RWPE2 (cell line): ENCODE results near the gene ARL8B.

Source experiments
- ATAC-seq: fragments of 200-7000 bp; cut with Tn5 transposase; 3 replicates; pipeline ENCODE4 v1.9.1; 2021; ENCODE audit warnings: low read depth
- DNase-seq: peaks from one replicate; pipeline ENCODE4 v3.0.0-alpha.2; 2020; ENCODE audit warnings: low spot score
- H3K27ac ChIP-seq: fragments of 450-650 bp; 2 replicates; pipeline ENCODE4 v1.5.1; 2017; ENCODE audit warnings: mild to moderate bottlenecking; ENCODE audit not compliant: poor library complexity, severe bottlenecking
- H3K27me3 ChIP-seq: fragments of 250-450 bp; sonication (Bioruptor Pico); 2 replicates; pipeline ENCODE4 v1.5.1; 2021; ENCODE audit warnings: mild to moderate bottlenecking, moderate library complexity; ENCODE audit not compliant: insufficient read depth, poor library complexity, severe bottlenecking
- H3K36me3 ChIP-seq: fragments of 250-450 bp; sonication (Bioruptor Pico); 2 replicates; pipeline ENCODE4 v1.5.1; 2020; ENCODE audit warnings: low read depth, mild to moderate bottlenecking, moderate library complexity
- H3K4me1 ChIP-seq: fragments of 250-450 bp; sonication (Bioruptor Pico); 2 replicates; pipeline ENCODE4 v1.5.1; 2021; ENCODE audit warnings: mild to moderate bottlenecking, moderate library complexity; ENCODE audit not compliant: insufficient read depth, poor library complexity, severe bottlenecking
- H3K4me3 ChIP-seq: fragments of 250-450 bp; sonication (Bioruptor Pico); 2 replicates; pipeline ENCODE4 v1.5.1; 2021; ENCODE audit warnings: mild to moderate bottlenecking, moderate library complexity; ENCODE audit not compliant: severe bottlenecking
- H3K9me3 ChIP-seq: fragments of 250-450 bp; sonication (Bioruptor Pico); 2 replicates; pipeline ENCODE4 v1.5.1; 2021; ENCODE audit warnings: mild to moderate bottlenecking, moderate library complexity; ENCODE audit not compliant: severe bottlenecking
- TF ChIP-seq, protein P1 (sequence below): fragments of 450-650 bp; IDR thresholded peaks from one replicate; pipeline ENCODE4 v1.5.1; 2017; ENCODE audit warnings: mild to moderate bottlenecking, moderate library complexity; ENCODE audit not compliant: poor library complexity, severe bottlenecking

Gene ARL8B

DNA sequence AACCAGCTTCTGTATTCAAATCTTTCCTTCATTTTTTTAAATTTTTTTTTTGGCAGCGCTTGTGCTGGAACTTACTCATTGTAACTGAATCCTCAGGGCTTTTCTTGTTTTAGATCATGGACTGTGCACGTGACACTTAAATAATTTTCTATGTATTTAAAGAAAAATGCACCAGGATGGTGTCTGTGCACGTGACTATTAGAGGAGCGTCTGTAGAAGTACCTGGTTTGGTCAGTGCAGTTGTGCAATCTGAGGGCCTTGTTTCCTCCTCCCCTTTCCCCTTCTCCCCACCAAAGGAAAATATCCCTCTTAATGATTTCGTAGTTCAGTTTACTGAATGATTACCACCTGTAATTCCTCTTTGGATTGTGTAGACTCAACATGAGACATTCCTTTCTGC is 96.7 kb downstream of the ARL8B start:
- H3K27me3 ChIP-seq: no peaks in the 10 kb centered on the region
- H3K4me1 ChIP-seq: no peaks in the 10 kb centered on the region
- peaks cover 58% of the 10 kb centered on the region for H3K36me3 ChIP-seq
- TF ChIP-seq, protein P1, sequence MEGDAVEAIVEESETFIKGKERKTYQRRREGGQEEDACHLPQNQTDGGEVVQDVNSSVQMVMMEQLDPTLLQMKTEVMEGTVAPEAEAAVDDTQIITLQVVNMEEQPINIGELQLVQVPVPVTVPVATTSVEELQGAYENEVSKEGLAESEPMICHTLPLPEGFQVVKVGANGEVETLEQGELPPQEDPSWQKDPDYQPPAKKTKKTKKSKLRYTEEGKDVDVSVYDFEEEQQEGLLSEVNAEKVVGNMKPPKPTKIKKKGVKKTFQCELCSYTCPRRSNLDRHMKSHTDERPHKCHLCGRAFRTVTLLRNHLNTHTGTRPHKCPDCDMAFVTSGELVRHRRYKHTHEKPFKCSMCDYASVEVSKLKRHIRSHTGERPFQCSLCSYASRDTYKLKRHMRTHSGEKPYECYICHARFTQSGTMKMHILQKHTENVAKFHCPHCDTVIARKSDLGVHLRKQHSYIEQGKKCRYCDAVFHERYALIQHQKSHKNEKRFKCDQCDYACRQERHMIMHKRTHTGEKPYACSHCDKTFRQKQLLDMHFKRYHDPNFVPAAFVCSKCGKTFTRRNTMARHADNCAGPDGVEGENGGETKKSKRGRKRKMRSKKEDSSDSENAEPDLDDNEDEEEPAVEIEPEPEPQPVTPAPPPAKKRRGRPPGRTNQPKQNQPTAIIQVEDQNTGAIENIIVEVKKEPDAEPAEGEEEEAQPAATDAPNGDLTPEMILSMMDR: no peak
- ATAC-seq (no peak), DNase-seq (no peak)
- H3K27ac ChIP-seq: no peak overlapping the region
- no peak overlapping the region for H3K4me3 ChIP-seq
- H3K9me3 ChIP-seq: no peaks in the 10 kb centered on the region

DNA sequence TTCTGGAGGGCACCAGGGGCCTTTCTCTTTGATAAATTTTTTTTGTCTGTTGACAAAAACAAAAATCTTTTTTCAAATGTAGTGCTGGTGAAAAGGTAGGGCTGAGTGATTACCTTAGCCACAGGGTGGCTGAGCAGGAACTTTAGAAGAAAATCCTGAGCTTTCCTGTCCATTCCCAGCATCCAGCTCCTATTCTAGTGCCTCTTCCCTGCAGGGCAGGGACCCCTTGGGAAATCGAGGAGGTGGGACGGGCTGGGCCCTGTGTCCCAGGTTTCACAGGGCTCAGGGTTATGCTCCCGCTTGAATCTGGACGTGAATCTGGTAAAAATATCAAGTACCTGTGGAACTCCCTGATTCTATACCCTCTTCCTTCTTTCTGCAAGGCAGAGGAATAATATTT is 97.1 kb downstream of the ARL8B start:
- TF ChIP-seq, protein P1: no peak
- no peak for ATAC-seq
- Histone ChIP-seq H3K27ac (no peak overlapping the region), H3K27me3 (no peaks in the 10 kb centered on the region), H3K9me3 (no peaks in the 10 kb centered on the region), H3K36me3 (peaks cover 54% of the 10 kb centered on the region), H3K4me1 (no peaks in the 10 kb centered on the region), H3K4me3 (no peak overlapping the region)
- DNase-seq: no peak

DNA sequence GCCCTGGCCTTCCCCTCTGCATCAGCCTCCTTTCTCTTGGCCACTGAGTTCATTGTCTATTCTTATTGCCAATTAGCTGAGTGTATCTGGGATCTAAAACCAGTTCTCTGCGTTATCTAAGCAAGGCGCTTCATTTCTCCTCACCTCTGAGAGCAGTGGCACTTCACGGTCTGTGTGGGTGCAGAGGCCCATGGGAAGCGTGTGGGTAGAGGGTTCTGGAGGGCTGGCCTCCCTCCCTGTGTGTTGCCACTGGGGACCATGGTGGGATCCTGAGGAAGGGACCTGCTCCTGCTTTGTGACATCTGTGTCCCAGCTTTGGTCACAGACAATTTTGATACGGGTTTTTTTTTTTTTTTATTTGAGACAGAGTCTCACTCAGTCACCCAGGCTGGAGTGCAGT is 98.1 kb downstream of the ARL8B start:
- no peak for ATAC-seq

DNA sequence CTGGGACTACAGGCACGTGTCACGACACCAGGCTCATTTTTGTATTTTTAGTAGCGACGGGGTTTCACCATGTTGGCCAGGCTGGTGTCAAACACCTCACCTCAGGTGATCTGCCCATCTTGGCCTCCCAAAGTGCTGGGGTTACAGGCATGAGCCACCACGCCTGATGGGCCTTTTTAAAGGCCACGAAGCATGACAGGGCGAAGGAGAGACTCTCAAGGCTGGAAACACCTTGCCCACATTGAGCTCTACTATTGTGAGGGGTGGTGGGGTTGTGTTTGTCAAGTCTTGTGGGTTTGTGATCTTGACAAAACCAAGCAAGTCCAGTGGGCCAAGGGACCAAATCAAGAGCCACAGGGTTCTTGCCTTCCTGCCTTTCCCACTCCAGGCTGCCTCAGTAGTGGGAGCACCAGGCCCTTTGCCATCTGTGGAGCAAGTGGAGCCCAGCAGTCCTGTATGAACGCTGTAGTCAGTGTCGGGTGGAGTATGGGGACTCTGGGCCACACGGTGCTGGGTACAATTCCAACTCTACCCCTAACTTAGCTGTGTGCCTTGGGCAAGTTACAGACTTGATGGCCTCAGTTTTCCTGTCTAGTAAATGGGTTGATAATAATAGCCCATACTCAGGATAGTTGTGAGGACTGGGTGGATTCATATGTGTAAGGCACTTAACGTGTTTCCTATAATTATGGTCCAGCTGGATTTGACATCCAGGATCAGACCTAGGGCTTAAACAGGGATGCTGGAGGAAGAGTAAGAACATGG is 98.8 kb downstream of the ARL8B start:
- DNase-seq: no peak

More for the DNA sequence above, 98.1 kb downstream of the ARL8B start:
- Histone ChIP-seq H3K27me3 (no peaks in the 10 kb centered on the region), H3K9me3 (no peaks in the 10 kb centered on the region), H3K36me3 (peaks cover 44% of the 10 kb centered on the region), H3K4me3 (no peak overlapping the region), H3K4me1 (no peaks in the 10 kb centered on the region), H3K27ac (no peak overlapping the region)
- TF ChIP-seq, protein P1: no peak
- DNase-seq: no peak

DNA sequence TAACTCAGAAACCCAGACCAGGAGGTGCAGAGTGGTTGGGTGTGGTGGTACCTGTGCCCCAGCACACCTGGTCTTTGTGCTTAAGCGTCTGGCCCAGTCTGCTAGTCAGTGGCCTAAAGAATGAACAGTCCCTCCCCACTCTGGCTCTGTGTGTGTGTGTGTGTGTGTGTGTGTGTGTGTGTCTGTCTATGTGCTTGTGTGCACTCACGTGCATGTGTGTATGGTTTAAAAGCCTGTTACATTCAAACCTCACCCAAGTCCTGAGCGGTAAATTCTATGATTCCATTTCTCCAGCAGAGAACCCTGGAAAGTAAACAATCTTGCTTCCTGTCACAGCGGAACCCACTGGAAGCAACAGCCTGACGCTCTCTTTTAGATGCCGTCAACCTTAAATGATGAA is 99.6 kb downstream of the ARL8B start:
- no peak for DNase-seq
- ATAC-seq: no peak
- Histone ChIP-seq H3K27ac (no peak overlapping the region), H3K27me3 (no peaks in the 10 kb centered on the region), H3K4me1 (no peaks in the 10 kb centered on the region), H3K9me3 (peaks cover 1% of the 10 kb centered on the region), H3K36me3 (peaks cover 29% of the 10 kb centered on the region), H3K4me3 (no peak overlapping the region)
- TF ChIP-seq, protein P1: no peak

More for the DNA sequence above, 98.8 kb downstream of the ARL8B start:
- H3K27ac ChIP-seq: no peak overlapping the region
- peaks cover 37% of the 10 kb centered on the region for H3K36me3 ChIP-seq
- no peaks in the 10 kb centered on the region for H3K9me3 ChIP-seq
- TF ChIP-seq, protein P1: no peak
- ATAC-seq: 0 out of 3 replicates have a peak, but pooled peaks have one; percentile 10
- no peak overlapping the region for H3K4me3 ChIP-seq
- H3K27me3 ChIP-seq: no peaks in the 10 kb centered on the region
- no peaks in the 10 kb centered on the region for H3K4me1 ChIP-seq
